NCI-H1436 treated with DMSO at 0.1 percent for 48 hours (cell line): Measurements from ENCODE around the gene ANAPC7.
A peak's percentile ranks its signal among the peaks of the same experiment; 100 is the strongest.
"Not testable (repeated sequence)": the region's sequence is repeated elsewhere in the genome, so short reads cannot be mapped to it uniquely, and the experiment has no call there.

Source experiments
- DNase-seq: peaks from one replicate; lab custom pipeline; 2025; lab: John Stamatoyannopoulos, UW

Gene ANAPC7

GRCh38 chr12:110373962-110374611 lies 29.4 kb downstream of the ANAPC7 start:
- DNase-seq = no peak

GRCh38 chr12:110373425-110373824 lies 30.1 kb downstream of the ANAPC7 start:
- no peak for DNase-seq

GRCh38 chr12:110373025-110373424 lies 30.5 kb downstream of the ANAPC7 start:
- no peak for DNase-seq

- DNase-seq = no peak
Observed at GRCh38 chr12:110372056-110372425, 31.5 kb downstream of the ANAPC7 start.

GRCh38 chr12:110371408-110372055 lies 32.0 kb downstream of the ANAPC7 start:
- peak; percentile 84 for DNase-seq

- DNase-seq = no peak
Observed at GRCh38 chr12:110370732-110371231, 32.7 kb downstream of the ANAPC7 start.

- DNase-seq = no peak
Observed at GRCh38 chr12:110369992-110370391, 33.5 kb downstream of the ANAPC7 start.

GRCh38 chr12:110367181-110367864 lies 36.2 kb downstream of the ANAPC7 start:
- DNase-seq = no peak

- DNase-seq = no peak
Observed at GRCh38 chr12:110366321-110367142, 37.0 kb downstream of the ANAPC7 start.

GRCh38 chr12:110365489-110366320 lies 37.8 kb downstream of the ANAPC7 start:
- no peak for DNase-seq

GRCh38 chr12:110361216-110361615 lies 42.3 kb downstream of the ANAPC7 start:
- DNase-seq = no peak

- not testable (repeated sequence) for DNase-seq
Observed at GRCh38 chr12:110358384-110359097, 45.0 kb downstream of the ANAPC7 start.

- DNase-seq = no peak
Observed at GRCh38 chr12:110355073-110355472, 48.4 kb downstream of the ANAPC7 start.

- DNase-seq = no peak
Observed at GRCh38 chr12:110354172-110354780, 49.2 kb downstream of the ANAPC7 start.

GRCh38 chr12:110353211-110353965 lies 50.1 kb downstream of the ANAPC7 start:
- DNase-seq = no peak

GRCh38 chr12:110352401-110352800 lies 51.1 kb downstream of the ANAPC7 start:
- no peak for DNase-seq

- DNase-seq = no peak
Observed at GRCh38 chr12:110351119-110351518, 52.4 kb downstream of the ANAPC7 start.

- no peak for DNase-seq
Observed at GRCh38 chr12:110349514-110350151, 53.9 kb downstream of the ANAPC7 start.

- DNase-seq = no peak
Observed at GRCh38 chr12:110349096-110349495, 54.4 kb downstream of the ANAPC7 start.
